PC-3 (cell line): Measurements from ENCODE around the gene FEV. TPM values are rescaled to one million over a fixed set of nuclear protein-coding genes. Genes with fewer than 3 reads are reported as not detected.

Experiments used
- ATAC-seq: fragments of 200-7000 bp; cut with Tn5 transposase; 2 replicates; pipeline ENCODE4 v1.9.1; 2020; ENCODE audit warnings: mild to moderate bottlenecking, moderate library complexity
- BruUV-seq: library from RNA; stranded (reverse); fragments of 400-500 nt; replicated peaks from 2 replicates; lab custom pipeline; 2021; lab: Mats Ljungman, UMichigan
- CTCF ChIA-PET: fragments of 300-600 bp; sonication (Branson Sonifier 250); formaldehyde crosslinking; loops from one replicate; lab custom pipeline; 2022; ENCODE audit warnings: antibody characterized with exemption; lab: Charles Lee
- POLR2A ChIA-PET: fragments of 300-600 bp; sonication (Branson Sonifier 250); formaldehyde crosslinking; loops from one replicate; lab custom pipeline; 2022; ENCODE audit warnings: antibody characterized with exemption; ENCODE audit not compliant: unreplicated experiment; lab: Charles Lee
- DNase-seq: peaks from one replicate; pipeline ENCODE4 v3.0.0-alpha.2; 2015
- H2AFZ ChIP-seq: fragments of 300-600 bp; sonication (generic); 2 replicates; pipeline ENCODE4 v1.6.0; 2016; ENCODE audit warnings: antibody characterized with exemption, low read length
- H3F3A ChIP-seq: fragments of 300-600 bp; sonication (generic); one replicate; pipeline ENCODE4 v1.6.0; 2017; ENCODE audit warnings: antibody characterized with exemption, low read length, control low read depth, mild to moderate bottlenecking; ENCODE audit not compliant: unreplicated experiment
- H3K27ac ChIP-seq: fragments of 300-600 bp; sonication (generic); 2 replicates; pipeline ENCODE4 v1.5.1; 2016; ENCODE audit warnings: mild to moderate bottlenecking, low read length
- H3K27me3 ChIP-seq: fragments of 300-600 bp; sonication (generic); 2 replicates; pipeline ENCODE4 v1.6.1; 2016; ENCODE audit warnings: low read length, mixed read lengths
- H3K36me3 ChIP-seq: fragments of 300-600 bp; sonication (generic); 2 replicates; pipeline ENCODE4 v1.6.1; 2016; ENCODE audit warnings: low read depth, mixed run types, low read length, mixed read lengths
- H3K4me1 ChIP-seq: fragments of 300-600 bp; sonication (generic); 2 replicates; pipeline ENCODE4 v1.5.1; 2016; ENCODE audit warnings: low read length; ENCODE audit not compliant: insufficient read depth
- H3K4me2 ChIP-seq: fragments of 300-600 bp; sonication (generic); 2 replicates; pipeline ENCODE4 v1.6.0; 2016; ENCODE audit warnings: low read length
- H3K4me3 ChIP-seq: fragments of 300-600 bp; sonication (generic); 2 replicates; pipeline ENCODE4 v1.5.1; 2016; ENCODE audit warnings: mild to moderate bottlenecking, low read length, mixed read lengths
- H3K79me2 ChIP-seq: fragments of 300-600 bp; sonication (generic); 2 replicates; pipeline ENCODE4 v1.6.1; 2017; ENCODE audit warnings: low read length, mixed read lengths
- H3K9ac ChIP-seq: fragments of 300-600 bp; sonication (generic); 2 replicates; pipeline ENCODE4 v1.6.0; 2016; ENCODE audit warnings: mild to moderate bottlenecking, low read length
- H3K9me2 ChIP-seq: fragments of 300-600 bp; sonication (generic); replicated peaks from 2 replicates; pipeline ENCODE4 v1.6.1; 2016; ENCODE audit warnings: mixed run types, low read length, mixed read lengths
- H3K9me3 ChIP-seq: fragments of 300-600 bp; sonication (generic); 2 replicates; pipeline ENCODE4 v1.6.1; 2016; ENCODE audit warnings: low read length, mixed read lengths
- H4K20me1 ChIP-seq: fragments of 300-600 bp; sonication (generic); 2 replicates; pipeline ENCODE4 v1.6.1; 2016; ENCODE audit warnings: low read length, mixed read lengths
- CTCF ChIP-seq: fragments of 300-600 bp; sonication (generic); conservative IDR thresholded peaks from 2 replicates; pipeline ENCODE4 v1.5.1; 2017; ENCODE audit warnings: antibody characterized with exemption, low read depth, mild to moderate bottlenecking, low read length
- EZH2 ChIP-seq: fragments of 300-600 bp; sonication (generic); IDR thresholded peaks from one replicate; pipeline ENCODE4 v1.6.1; 2017; ENCODE audit warnings: antibody characterized with exemption, mild to moderate bottlenecking, low read length; ENCODE audit not compliant: unreplicated experiment
- EZH2phosphoT487 ChIP-seq: fragments of 300-600 bp; sonication (generic); IDR thresholded peaks from 2 replicates; pipeline ENCODE4 v1.6.1; 2018; ENCODE audit warnings: mild to moderate bottlenecking, antibody characterized with exemption, low read length, borderline replicate concordance
- intact Hi-C: fragments of 100-400 bp; cut with micrococcal nuclease; formaldehyde crosslinking; loops from 2 replicates; pipeline ENCODE4 v1.9.0; 2023
- total RNA-seq: library from RNA; depleted of rRNA; stranded (reverse); fragments of >200 nt; gene quantifications from 2 replicates; pipeline ENCODE4 v1.2.3, GENCODE V29; 2014

Gene FEV
- total RNA-seq, 1 experiment from 2014 or later: 0.07 TPM

- ATAC-seq (no peak), DNase-seq (no peak)
- Histone ChIP-seq H2AFZ (no peak overlapping the region), H3K4me3 (no peak overlapping the region), H3K9me3 (no peaks in the 10 kb centered on the region), H3K79me2 (no peaks in the 10 kb centered on the region), H3F3A (no peaks in the 10 kb centered on the region), H3K9me2 (no peaks in the 10 kb centered on the region), H3K27ac (no peak overlapping the region), H3K4me1 (no peaks in the 10 kb centered on the region), H3K36me3 (no peaks in the 10 kb centered on the region), H3K27me3 (peaks cover 51% of the 10 kb centered on the region), H3K9ac (no peak overlapping the region), H3K4me2 (peak overlapping the region; percentile 67), H4K20me1 (no peaks in the 10 kb centered on the region)
- CTCF ChIA-PET: no interaction called here
- BruUV-seq: no TSS peak
- intact Hi-C loops: loop anchor here (5.0 kb wide), 1 partner anchor 107 kb away; no protein-coding TSS in a partner anchor
- POLR2A ChIA-PET: interaction anchor here (0.8 kb wide), 1 partner anchor 58 kb away, joined by 4 read pairs; no protein-coding TSS in a partner anchor
- TF ChIP-seq CTCF (no peak), EZH2 (no peak), EZH2phosphoT487 (no peak)
Observed at GRCh38 chr2:218983934-218984238, 1.1 kb downstream of the FEV start.

GRCh38 chr2:218983263-218983933 lies 1.6 kb downstream of the FEV start:
- Histone ChIP-seq H3K9me2 (no peaks in the 10 kb centered on the region), H3K36me3 (no peaks in the 10 kb centered on the region), H3K9ac (no peak overlapping the region), H3F3A (no peaks in the 10 kb centered on the region), H3K4me2 (no peak overlapping the region), H3K4me3 (no peak overlapping the region), H3K27me3 (peaks cover 51% of the 10 kb centered on the region), H4K20me1 (no peaks in the 10 kb centered on the region), H3K27ac (no peak overlapping the region), H3K79me2 (no peaks in the 10 kb centered on the region), H3K4me1 (no peaks in the 10 kb centered on the region), H2AFZ (no peak overlapping the region), H3K9me3 (no peaks in the 10 kb centered on the region)
- intact Hi-C loops: loop anchor here (5.0 kb wide), 1 partner anchor 106 kb away; no protein-coding TSS in a partner anchor
- DNase-seq (no peak), ATAC-seq (no peak)
- TF ChIP-seq CTCF (no peak), EZH2 (no peak), EZH2phosphoT487 (no peak)
- BruUV-seq: no TSS peak
- ChIA-PET CTCF (no interaction called here), POLR2A (interaction anchor here (0.8 kb wide), 1 partner anchor 57 kb away, joined by 4 read pairs; no protein-coding TSS in a partner anchor)

- H3K9me2 ChIP-seq: no peaks in the 10 kb centered on the region
- CTCF ChIA-PET: no interaction called here
- no peak overlapping the region for H3K4me3 ChIP-seq
- intact Hi-C loops: loop anchor here (5.0 kb wide), 1 partner anchor 105 kb away; no protein-coding TSS in a partner anchor
- no TSS peak for BruUV-seq
- no peaks in the 10 kb centered on the region for H4K20me1 ChIP-seq
- DNase-seq (no peak), ATAC-seq (no peak)
- no peak for TF ChIP-seq EZH2
- TF ChIP-seq CTCF: no peak
- no peak for TF ChIP-seq EZH2phosphoT487
- H3K36me3 ChIP-seq: no peaks in the 10 kb centered on the region
- H3K9me3 ChIP-seq: no peaks in the 10 kb centered on the region
- H3K9ac ChIP-seq: no peak overlapping the region
- H3K27me3 ChIP-seq: peaks cover 51% of the 10 kb centered on the region
- H2AFZ ChIP-seq: no peak overlapping the region
- POLR2A ChIA-PET: no interaction called here
- no peaks in the 10 kb centered on the region for H3K4me1 ChIP-seq
- no peaks in the 10 kb centered on the region for H3F3A ChIP-seq
- no peak overlapping the region for H3K27ac ChIP-seq
- no peaks in the 10 kb centered on the region for H3K79me2 ChIP-seq
- H3K4me2 ChIP-seq: no peak overlapping the region
Observed at GRCh38 chr2:218982586-218983262, 2.3 kb downstream of the FEV start.
